A673 (cell line): ENCODE results near the gene CST9. TPM values are rescaled to one million over a fixed set of nuclear protein-coding genes. Genes with fewer than 3 reads are reported as not detected.
A peak's percentile ranks its signal among the peaks of the same experiment; 100 is the strongest.

ENCODE experiments used
- BruUV-seq: library from RNA; stranded (reverse); fragments of 400-500 nt; replicated peaks from 2 replicates; lab custom pipeline; 2021; lab: Mats Ljungman, UMichigan
- CTCF ChIA-PET: fragments of 300-600 bp; sonication (Branson Sonifier 250); formaldehyde crosslinking; loops from one replicate; lab custom pipeline; 2022; ENCODE audit warnings: antibody characterized with exemption; lab: Charles Lee
- POLR2A ChIA-PET: fragments of 300-600 bp; sonication (Branson Sonifier 250); formaldehyde crosslinking; loops from one replicate; lab custom pipeline; 2022; ENCODE audit warnings: antibody characterized with exemption; ENCODE audit not compliant: low non-redundant PET; lab: Charles Lee
- DNase-seq: peaks from one replicate; pipeline ENCODE4 v3.0.0-alpha.2; 2015; ENCODE audit warnings: low spot score
- H3K27ac ChIP-seq: fragments of 200-600 bp; sonication (generic); 2 replicates; pipeline ENCODE4 v1.5.1; 2016; ENCODE audit warnings: mixed run types, low read depth, mild to moderate bottlenecking, mixed read lengths, antibody characterized with exemption, low read length; ENCODE audit not compliant: poor library complexity, severe bottlenecking
- H3K27me3 ChIP-seq: fragments of 200-600 bp; sonication (generic); replicated peaks from 2 replicates; pipeline ENCODE4 v1.6.1; 2017; ENCODE audit warnings: mixed run types, low read depth, mild to moderate bottlenecking, mixed read lengths, antibody characterized with exemption, low read length; ENCODE audit not compliant: insufficient read depth, poor library complexity
- H3K36me3 ChIP-seq: fragments of 200-600 bp; sonication (generic); 2 replicates; pipeline ENCODE4 v1.6.1; 2016; ENCODE audit warnings: mixed run types, mild to moderate bottlenecking, mixed read lengths, antibody characterized with exemption, low read length; ENCODE audit not compliant: insufficient read depth, poor library complexity, severe bottlenecking
- H3K4me1 ChIP-seq: fragments of 200-600 bp; sonication (generic); 2 replicates; pipeline ENCODE4 v1.6.1; 2017; ENCODE audit warnings: mixed run types, mild to moderate bottlenecking, mixed read lengths, antibody characterized with exemption, low read length; ENCODE audit not compliant: insufficient read depth, poor library complexity, severe bottlenecking
- H3K4me3 ChIP-seq: fragments of 200-600 bp; sonication (generic); 2 replicates; pipeline ENCODE4 v1.5.1; 2016; ENCODE audit warnings: low read depth, mixed run types, mild to moderate bottlenecking, mixed read lengths, low read length; ENCODE audit not compliant: poor library complexity, severe bottlenecking
- H3K9me3 ChIP-seq: fragments of 200-600 bp; sonication (generic); 2 replicates; pipeline ENCODE4 v1.6.1; 2016; ENCODE audit warnings: mixed run types, low read depth, mild to moderate bottlenecking, mixed read lengths, antibody characterized with exemption, low read length; ENCODE audit not compliant: poor library complexity, severe bottlenecking
- CTCF ChIP-seq: fragments of 300-800, 200-600 bp; sonication (generic); conservative IDR thresholded peaks from 2 replicates; pipeline ENCODE4 v1.5.1; 2017; ENCODE audit warnings: low read depth, mild to moderate bottlenecking, antibody characterized with exemption, low read length, moderate library complexity, mixed read lengths
- EZH2 ChIP-seq: fragments of 200-600 bp; sonication (generic); IDR thresholded peaks from 2 replicates; pipeline ENCODE4 v1.6.1; 2017; ENCODE audit warnings: borderline replicate concordance, low read depth, mild to moderate bottlenecking, mixed read lengths, antibody characterized with exemption, low read length; ENCODE audit not compliant: poor library complexity, severe bottlenecking
- intact Hi-C: fragments of 100-400 bp; cut with micrococcal nuclease; formaldehyde crosslinking; loops from one replicate; pipeline ENCODE4 v1.10.0; 2022; ENCODE audit not compliant: unreplicated experiment
- total RNA-seq: library from RNA; stranded (reverse); gene quantifications from 2 replicates; pipeline ENCODE4 v1.2.3, GENCODE V29; 2021

The CST9 gene
- total RNA-seq, 1 experiment from 2014 or later, result not detected

DNA sequence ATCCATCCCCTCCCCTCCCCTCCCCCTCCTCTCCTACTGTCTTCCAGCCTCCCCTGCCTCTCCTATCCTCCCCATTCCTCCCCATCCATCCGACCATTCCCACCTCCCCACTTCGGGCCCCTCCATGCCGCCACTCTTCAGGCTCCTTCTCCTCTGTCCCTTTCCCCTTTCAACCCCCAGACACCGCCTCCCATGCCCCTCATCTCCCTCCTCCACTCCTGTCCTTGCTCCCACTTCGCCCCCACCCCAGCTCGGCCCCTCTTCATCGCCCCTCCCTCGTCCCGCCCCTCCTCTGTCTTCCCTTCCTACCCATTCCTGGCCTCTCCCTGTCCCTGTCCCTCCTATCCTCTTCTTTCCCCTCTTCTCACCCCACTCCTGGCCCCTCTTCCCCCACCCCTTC, 32.6 kb upstream of the CST9 start:
- no peak for TF ChIP-seq EZH2
- H3K36me3 ChIP-seq, result no peaks in the 10 kb centered on the region
- no peak overlapping the region for H3K27ac ChIP-seq
- H3K9me3 ChIP-seq, result no peaks in the 10 kb centered on the region
- intact Hi-C loops, result no loop called here
- DNase-seq, result no peak
- no peaks in the 10 kb centered on the region for H3K27me3 ChIP-seq
- ChIA-PET CTCF (interaction anchor here (0.6 kb wide), 1 partner anchor 20 kb away, joined by 6 read pairs; no protein-coding TSS in a partner anchor), POLR2A (no interaction called here)
- peak overlapping the region; percentile 95 for H3K4me3 ChIP-seq
- H3K4me1 ChIP-seq, result no peaks in the 10 kb centered on the region
- no TSS peak for BruUV-seq

DNA sequence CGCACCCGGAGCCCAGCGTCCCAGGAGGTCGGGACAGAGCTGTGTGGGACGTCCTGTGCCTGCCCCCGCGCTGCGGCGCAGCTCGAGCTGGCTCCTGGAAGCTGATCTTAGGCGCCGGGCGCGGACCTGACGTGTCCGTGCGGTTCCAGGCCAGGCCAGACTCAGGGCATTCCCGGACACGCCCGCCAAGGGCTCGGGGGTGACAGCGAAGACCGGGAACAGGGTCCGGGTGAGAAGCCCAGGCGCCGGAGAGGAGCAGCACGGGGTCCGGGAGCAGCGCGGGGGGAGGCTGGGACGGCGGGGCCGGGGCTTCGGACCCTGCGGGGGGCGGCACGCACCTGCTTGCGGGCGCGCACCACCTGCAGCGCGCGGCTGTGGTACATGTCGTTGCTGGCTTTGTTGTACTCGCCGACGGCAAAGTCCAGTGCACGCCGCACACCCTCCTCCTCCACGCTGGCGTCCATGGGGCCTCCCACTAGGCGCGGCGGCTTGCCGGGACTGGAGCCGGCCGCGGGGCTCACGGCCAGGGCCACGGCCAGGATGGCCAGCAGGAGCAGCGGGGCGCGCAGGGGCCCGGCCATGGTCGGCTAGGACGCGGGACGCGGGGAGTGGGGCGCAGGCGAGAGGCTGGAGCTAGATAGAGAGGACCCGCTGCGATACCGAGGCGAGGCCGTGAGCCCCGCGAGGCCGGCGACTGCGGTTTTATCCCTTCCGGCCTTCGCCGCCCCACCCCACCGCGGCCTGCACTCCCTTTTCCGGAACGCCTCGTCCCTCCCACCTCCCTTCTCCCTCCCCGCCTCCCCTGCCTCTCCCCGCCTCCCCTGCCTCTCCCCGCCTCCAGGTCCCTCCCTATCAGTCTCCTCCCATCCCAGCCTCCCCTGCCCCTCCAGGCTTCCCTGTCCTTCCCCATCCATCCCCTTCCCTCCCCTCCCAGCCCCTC, 31.8 kb upstream of the CST9 start, which contains the start of gene CST3:
Gene CST3, minus strand, starts transcription at position 674 of the 940 bp plus-strand sequence. Its CDS starts 93 bp downstream, at position 581.
- Histone ChIP-seq H3K27me3 (no peaks in the 10 kb centered on the region), H3K4me3 (peak within 1 kb of the TSS; percentile 95), H3K27ac (peak within 1 kb of the TSS; percentile 85), H3K4me1 (no peaks in the 10 kb centered on the region), H3K36me3 (no peaks in the 10 kb centered on the region), H3K9me3 (no peaks in the 10 kb centered on the region)
- no TSS peak for BruUV-seq
- intact Hi-C loops, result no loop called here
- ChIA-PET CTCF (interaction anchor here (0.6 kb wide), 1 partner anchor 21 kb away, joined by 6 read pairs; no protein-coding TSS in a partner anchor), POLR2A (no interaction called here)
- peak; percentile 89 for DNase-seq
- TF ChIP-seq EZH2 (no peak), CTCF (no peak)

DNA sequence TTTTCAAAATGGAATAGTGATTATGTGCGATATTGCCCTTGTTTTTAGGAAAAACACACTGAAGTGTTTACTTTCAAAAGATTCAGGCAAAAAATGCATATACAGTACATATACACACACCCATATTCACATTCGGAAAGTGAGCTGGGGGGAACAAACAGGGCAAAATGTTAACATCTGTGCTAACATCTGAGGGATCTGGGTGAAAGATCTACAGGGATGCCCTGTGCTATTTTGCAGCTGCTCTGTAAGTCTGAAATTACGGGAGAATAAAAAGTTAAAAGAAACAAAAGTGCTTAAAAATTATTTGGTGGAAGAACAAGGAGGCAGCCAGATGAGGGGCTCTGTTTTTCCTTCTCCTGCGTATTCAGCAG, 31.2 kb upstream of the CST9 start:
- Histone ChIP-seq H3K27me3 (no peaks in the 10 kb centered on the region), H3K9me3 (no peaks in the 10 kb centered on the region), H3K4me3 (peak overlapping the region; percentile 95), H3K4me1 (no peaks in the 10 kb centered on the region), H3K27ac (peak overlapping the region; percentile 85), H3K36me3 (no peaks in the 10 kb centered on the region)
- CTCF ChIA-PET, result no interaction called here
- POLR2A ChIA-PET, result no interaction called here
- no peak for DNase-seq
- BruUV-seq, result TSS peak; percentile 63
- intact Hi-C loops, result no loop called here
- TF ChIP-seq CTCF (no peak), EZH2 (no peak)
